Measurements from ENCODE around the gene ADAMTS2.

DNA sequence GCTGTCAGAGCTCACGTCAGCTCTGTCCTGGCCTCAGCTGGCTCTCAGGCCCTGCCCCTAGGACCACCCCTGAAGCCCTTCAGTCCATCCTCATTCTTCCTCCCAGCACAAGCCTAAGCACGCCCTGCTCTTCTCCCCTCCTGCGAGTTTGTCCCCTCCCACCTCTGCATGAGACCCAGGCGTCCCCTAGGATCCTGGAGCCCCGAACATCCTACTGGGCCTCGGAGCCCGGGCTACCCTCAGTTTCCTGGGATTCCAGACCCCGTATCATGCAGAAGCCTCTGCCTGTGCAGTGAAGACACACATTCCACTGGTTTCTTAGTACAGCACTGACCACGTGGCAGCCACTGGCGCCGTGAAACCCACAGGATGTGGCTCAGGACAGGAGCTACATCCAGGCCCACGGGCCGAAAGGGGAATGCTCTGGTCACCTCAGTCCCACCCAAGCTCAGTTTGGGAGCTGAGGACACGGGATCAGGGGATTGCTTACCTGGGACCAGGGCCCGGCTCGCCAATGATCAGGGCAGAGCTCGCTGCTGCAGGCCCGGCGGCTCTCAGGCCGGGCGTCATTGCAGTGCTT lies 220.9 kb downstream of the ADAMTS2 start:
- TF ChIP-seq POLR2A (IDR thresholded peaks at IDR 0.05) (no peak), CTCF (IDR thresholded peaks at IDR 0.05) (no peak)
